Measurements from ENCODE around the gene ANKRD27.

DNA sequence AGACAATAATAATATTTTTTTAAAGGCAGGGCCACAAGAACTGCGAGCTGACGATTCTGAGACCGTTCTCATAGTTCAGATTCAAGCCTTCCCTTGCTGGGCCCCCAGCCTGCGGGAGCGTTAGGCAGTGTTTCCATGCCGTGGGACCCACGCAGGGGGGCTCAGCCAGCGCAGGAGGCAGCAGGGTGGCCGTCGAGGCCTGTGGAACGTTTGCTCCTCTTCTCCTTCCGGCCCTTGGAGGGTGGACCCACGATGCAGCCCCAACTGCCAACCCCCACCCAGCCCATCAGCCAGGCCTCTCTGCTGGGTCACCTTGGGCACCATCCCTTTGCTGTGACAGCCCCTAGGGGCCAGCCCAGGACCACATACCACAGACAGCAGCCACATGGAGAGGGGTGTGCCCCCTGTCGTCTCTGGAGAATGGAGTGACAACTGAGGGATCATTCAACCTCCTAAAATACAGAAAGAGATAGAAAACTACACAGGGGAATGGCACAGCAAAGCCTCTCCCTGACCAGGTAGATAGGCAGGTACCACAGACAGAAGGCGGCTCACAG, 47.2 kb downstream of the ANKRD27 start:
- TF ChIP-seq POLR2AphosphoS5 (IDR thresholded peaks at IDR 0.05) (no peak), POLR2A (IDR thresholded peaks at IDR 0.05) (no peak), EP300 (IDR thresholded peaks at IDR 0.05) (no peak)
- TF ChIP-seq, protein P1, sequence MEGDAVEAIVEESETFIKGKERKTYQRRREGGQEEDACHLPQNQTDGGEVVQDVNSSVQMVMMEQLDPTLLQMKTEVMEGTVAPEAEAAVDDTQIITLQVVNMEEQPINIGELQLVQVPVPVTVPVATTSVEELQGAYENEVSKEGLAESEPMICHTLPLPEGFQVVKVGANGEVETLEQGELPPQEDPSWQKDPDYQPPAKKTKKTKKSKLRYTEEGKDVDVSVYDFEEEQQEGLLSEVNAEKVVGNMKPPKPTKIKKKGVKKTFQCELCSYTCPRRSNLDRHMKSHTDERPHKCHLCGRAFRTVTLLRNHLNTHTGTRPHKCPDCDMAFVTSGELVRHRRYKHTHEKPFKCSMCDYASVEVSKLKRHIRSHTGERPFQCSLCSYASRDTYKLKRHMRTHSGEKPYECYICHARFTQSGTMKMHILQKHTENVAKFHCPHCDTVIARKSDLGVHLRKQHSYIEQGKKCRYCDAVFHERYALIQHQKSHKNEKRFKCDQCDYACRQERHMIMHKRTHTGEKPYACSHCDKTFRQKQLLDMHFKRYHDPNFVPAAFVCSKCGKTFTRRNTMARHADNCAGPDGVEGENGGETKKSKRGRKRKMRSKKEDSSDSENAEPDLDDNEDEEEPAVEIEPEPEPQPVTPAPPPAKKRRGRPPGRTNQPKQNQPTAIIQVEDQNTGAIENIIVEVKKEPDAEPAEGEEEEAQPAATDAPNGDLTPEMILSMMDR (IDR thresholded peaks at IDR 0.05) = no peak
